HG03342 (cell line): ENCODE data around the gene VWA5A.

Experiments used
- ATAC-seq: cut with Tn5 transposase; IDR thresholded peaks from one replicate; pipeline ENCODE4 v1.9.1; 2021; ENCODE audit warnings: mild to moderate bottlenecking, moderate library complexity; ENCODE audit not compliant: unreplicated experiment

VWA5A gene, protein sequence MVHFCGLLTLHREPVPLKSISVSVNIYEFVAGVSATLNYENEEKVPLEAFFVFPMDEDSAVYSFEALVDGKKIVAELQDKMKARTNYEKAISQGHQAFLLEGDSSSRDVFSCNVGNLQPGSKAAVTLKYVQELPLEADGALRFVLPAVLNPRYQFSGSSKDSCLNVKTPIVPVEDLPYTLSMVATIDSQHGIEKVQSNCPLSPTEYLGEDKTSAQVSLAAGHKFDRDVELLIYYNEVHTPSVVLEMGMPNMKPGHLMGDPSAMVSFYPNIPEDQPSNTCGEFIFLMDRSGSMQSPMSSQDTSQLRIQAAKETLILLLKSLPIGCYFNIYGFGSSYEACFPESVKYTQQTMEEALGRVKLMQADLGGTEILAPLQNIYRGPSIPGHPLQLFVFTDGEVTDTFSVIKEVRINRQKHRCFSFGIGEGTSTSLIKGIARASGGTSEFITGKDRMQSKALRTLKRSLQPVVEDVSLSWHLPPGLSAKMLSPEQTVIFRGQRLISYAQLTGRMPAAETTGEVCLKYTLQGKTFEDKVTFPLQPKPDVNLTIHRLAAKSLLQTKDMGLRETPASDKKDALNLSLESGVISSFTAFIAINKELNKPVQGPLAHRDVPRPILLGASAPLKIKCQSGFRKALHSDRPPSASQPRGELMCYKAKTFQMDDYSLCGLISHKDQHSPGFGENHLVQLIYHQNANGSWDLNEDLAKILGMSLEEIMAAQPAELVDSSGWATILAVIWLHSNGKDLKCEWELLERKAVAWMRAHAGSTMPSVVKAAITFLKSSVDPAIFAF

DNA sequence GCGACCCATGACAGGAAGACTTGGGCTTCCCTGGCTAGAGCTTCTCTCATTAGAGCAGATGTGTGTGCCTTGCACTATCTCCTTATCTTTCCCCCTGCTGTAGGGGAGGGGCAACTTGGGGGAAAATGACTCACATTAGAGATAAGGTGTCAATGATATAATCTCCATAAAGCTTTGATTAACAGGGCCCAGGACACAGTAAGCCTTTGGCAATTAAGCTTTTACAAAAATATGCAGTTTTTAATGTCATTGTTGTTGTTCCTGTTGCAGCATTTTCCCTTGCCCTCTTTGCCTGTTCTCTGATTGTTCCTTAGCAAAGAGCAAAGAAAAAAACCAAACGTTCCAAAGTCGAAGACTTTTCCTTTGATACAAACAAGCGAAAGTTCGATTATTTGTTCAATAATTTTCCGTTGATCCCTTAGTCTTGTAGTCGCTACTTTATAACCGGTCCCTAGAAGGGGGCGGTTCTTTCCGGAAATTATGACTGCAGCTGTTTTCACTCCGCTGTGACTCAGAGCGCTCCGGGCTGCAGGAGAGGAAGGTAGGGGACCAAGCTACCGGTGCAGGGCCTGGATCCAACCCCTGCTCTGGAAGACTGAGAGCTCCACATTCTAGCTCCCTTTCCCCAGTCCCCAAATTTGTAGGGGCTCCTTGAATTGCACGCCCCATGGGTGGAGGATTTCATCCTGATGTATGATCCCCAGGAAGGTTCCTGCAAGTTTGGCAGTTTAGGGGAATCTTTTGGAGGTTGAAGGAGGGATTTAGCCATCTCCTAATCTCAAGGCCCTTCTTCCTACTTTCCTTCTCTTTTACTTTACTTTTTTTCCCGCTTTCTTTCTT, at the start of gene VWA5A:
Gene VWA5A, plus strand, starts transcription at position 509 of the 840 bp plus-strand sequence. CDS start 2,062 bp downstream, outside the sequence.
- ATAC-seq = peak; percentile 100

DNA sequence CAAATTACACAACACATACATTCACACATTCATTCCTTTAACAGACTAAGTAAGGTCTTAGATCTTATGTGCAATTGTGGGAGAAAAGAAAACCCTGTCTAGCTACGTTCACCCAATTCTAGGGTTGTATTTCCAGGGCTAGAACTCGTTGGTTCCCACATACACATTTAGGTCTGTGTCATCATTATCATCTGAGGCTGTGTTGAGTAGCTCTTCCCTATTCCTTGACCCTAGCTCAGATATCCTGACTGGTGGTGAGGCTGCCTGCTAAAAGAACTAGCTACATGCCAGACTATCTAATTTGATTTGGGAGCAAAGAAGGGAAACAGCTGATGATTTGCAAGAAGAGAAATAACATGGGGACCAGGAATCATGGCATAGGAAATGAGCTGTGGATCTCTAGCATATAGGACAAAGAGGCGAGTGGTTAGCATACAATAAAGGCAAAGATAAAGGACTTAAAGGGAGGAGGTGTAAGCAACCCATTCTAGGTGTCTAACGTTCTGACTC, 46.6 kb upstream of the VWA5A start:
- ATAC-seq = no peak

- ATAC-seq = peak; percentile 79
Observed at GRCh38 chr11:124069429-124070401, 45.5 kb upstream of the VWA5A start.

GRCh38 chr11:124070915-124071622, 44.2 kb upstream of the VWA5A start:
- peak; percentile 85 for ATAC-seq

GRCh38 chr11:124071623-124071948, 43.7 kb upstream of the VWA5A start:
- peak; percentile 0 for ATAC-seq

GRCh38 chr11:124072147-124072546, 43.1 kb upstream of the VWA5A start:
- ATAC-seq = no peak

DNA sequence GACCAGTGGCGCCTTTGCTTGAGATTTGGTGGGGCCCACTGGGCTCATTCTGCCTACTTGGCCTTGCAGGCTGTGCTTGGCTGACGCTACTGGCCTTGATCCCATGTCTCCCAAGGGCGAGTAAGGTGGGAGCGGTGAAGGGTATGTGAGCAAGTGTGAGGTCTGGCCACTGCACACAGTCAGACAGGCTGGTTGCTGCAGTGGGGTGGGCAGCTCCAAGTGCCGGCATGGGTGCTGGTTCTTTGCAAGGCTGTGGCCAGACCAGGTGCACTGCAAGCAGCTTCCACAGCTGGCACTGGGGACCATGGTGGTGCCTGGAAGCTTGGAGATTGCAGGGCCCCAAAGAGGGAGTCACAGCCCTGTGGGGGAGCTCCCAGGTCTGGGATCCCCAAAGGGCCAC, 40.7 kb upstream of the VWA5A start:
- ATAC-seq = no peak

- ATAC-seq = no peak
Observed at GRCh38 chr11:124075492-124075840, 39.8 kb upstream of the VWA5A start.

DNA sequence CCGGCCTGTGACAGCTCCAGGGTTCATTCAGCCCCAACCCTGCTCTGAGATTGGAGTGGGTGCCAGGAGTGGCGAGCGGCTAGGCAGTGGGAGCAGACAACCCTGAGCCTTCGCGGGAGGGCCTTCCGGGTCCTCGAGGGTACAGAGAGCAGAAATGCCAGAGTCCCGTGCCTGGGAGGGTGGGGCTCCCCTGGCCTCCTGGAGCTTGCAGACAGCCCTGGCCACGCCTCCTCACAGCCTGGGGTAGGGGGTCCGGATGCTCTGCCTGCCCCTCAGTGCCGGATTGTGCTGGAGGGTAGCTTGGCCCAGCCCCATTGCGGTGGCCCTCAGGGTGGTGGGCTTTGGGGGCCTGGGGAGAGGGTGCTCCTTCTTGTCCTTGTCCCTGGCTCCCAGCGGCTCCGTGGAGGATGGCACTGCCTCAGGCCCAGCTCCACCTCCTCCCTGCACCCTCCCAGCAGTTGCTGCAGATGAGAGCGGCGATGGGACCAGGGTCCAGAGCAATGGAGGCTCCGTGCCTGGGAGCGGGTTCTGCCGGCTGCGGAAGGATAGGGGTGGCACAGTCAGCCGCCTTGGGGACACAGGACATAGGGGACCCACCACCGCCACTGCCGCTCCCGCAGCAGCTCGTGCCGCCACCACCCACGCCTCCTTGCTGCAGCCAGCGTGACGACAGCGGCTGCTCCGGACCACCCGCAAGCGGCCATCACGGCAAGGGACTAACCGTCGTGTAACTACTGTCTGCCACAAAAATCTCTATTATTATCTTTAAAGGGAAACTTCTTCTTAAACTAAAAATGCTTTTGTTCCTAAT, 39.2 kb upstream of the VWA5A start:
- peak; percentile 62 for ATAC-seq

GRCh38 chr11:124077266-124077665, 38.0 kb upstream of the VWA5A start:
- no peak for ATAC-seq

DNA sequence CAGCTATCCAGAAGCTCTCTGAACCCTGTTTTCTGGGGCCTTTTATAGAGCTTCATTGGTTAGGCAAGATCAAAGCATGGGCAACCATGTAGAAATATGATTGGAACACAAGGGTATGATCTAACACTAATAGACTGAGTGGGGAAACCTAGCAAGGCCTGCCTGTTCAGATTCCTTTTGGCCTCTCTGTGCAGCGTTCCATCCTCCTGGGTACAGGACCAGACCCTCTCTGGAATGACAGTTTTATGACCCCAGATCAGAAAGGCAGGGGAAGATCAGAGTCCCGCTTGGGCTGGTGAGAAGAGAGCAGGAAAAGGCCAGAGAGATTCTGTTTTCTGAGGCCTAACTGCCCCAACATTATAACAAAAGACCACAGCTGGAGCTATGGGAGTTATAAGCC, 36.7 kb upstream of the VWA5A start:
- ATAC-seq = no peak

DNA sequence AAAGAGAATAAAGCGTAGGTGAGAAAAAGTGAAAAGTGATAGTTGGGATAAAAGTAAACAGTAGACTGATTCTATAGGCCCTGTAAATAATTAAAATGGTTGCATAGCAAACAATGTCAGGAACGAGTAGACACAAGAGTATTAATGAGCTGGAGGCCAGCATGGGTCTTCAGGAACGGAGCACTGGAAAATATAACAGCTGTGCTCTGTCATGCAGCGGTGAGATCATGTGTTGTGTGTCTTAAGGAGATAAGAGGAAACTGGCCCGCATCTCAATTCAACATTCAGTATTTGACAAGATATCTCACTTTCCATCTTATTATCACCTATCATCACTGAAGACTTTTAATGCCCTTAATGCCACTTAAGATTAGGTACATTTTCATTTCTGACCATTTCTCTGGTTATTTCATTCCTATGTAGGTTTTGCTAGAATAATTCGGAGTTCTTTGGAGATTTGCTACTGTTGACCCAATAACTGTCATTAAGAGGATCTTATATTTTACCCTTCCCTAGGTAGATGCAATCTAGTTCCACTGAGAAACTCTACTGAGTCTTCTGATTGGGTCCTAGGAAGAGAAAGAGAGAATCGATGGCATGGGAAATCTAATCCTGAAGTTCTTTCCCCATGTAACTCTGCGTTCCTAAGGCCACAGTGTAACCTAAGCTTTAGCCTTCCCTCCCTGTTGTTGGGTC, 35.5 kb upstream of the VWA5A start:
- no peak for ATAC-seq

DNA sequence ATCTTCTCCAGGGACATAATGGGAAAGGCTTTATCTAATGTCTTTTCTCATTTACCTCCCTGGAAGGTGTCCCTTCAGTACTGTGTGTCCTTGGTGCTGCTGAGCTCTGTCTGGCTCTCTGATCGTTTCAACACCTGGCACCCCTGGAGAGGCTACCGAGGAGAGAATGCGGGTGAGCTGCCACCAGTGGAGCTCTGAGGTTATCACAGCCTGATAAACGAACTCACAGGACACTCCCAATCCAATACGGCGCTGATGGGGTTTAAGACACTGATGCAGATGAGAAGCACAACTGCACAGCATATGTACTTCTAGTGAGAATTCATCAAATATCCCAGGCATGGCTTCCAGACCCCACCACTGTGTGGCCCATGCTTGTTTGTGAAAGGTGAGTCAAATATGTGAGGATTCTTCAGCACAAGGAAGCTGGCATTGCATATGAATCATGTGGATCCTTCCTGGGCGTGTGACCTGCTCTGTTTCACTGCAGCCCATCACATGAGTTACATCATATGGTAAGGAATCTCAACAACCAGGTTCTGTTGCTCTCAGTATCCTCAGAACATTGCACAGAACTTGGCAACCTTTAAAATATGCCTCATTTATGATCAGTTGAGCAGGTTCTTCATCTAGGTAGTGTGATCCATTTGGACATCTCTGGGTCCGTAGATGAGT, 34.8 kb upstream of the VWA5A start:
- no peak for ATAC-seq

DNA sequence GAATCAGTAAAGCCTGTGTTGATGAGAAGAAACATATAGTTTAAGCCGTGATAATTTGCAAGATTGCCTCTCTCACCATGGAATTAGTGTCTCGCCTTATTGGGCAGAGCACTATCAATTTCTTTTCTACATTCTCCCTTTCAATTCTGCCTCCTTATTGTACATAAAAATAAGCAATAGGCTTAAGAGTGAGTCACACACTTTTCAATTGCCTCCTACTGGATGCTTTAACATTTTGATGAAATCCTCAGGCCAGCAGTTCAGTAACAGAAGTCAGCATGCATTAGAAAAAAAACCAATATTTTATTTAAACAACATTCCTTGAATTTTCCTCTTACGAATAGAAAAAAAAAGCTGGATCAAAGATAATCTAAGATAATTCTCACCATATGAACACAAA, 33.8 kb upstream of the VWA5A start:
- ATAC-seq = no peak

DNA sequence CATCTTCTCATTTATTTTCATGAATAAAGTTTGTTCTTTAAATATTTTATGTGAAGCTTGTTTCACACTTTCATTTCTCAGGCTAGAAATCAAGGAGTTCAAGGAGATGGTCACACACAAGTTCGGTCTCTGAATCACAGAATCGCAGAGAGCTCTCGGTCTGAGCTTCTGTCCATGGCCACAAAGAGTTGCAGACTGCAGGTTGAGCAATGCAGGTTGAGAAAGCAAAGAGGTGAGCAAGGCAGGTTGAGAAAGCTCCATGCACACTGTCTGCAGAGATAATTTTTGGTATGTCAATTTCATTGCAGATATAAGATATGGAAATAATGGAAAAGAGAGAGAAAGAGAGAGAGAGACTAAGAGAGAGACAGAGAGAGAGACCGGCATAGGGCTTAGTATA, 32.9 kb upstream of the VWA5A start:
- no peak for ATAC-seq

DNA sequence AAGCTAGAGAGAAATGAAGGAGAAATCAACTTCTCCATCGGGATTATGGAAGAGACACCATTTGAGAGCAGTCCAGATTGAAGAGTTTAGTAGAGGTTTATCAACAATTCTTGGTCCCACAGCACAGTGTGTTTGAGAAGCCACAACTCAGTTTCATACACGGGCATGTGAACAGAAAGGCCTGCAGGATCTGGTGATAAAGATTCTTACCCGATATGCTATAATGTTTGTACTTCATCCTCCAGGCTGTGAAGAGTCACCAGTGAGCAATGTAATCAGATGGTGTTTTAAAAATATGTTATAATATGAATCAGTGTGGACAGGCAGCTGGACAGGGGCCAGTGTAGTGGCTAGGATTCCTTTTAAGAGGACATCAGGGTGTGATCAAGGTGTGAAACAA, 29.7 kb upstream of the VWA5A start:
- no peak for ATAC-seq

DNA sequence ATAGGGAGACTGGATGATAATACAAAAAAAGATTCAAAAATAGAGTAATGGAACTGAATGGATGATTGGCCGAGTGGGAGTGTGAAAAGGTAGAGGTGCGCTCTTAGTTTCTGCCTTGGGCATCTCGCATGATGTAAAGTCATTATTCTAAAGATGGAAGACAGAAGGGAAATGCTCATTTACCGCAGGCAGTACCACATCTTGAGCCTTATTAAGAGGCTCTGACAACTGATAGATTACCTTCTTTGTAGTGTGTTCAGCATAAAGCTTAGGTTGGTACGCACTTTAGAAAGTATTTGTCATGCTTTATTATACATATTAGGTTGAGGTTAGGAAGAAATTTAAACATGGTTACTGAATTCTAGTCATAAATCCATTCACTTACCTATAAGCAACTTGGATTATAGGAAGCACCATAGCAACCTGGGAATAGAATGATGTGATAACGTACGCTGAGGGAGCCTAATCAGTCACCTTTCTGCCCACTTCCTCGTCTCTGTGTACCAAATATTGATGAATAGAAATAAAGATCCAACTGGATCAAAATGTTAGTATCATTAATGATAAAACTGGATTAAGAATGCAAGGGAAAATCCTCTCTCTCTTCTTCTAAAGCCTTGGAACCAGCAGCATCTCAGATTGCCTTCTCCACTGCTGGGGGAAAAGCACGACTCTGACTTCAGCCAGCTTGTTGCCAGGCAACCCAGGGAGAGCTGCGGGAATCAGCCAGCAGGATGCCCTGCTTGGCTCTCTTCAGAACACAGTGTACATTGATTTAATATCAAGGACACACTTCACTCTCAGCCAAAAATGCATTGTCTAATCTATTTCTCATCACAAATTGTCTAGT, 29.0 kb upstream of the VWA5A start:
- no peak for ATAC-seq
